PFSK-1 (cell line): ENCODE data around the gene MLLT11.

ENCODE experiments used
- FOXP2 ChIP-seq: optimal IDR thresholded peaks from 2 replicates; pipeline ENCODE3; 2011; ENCODE audit warnings: borderline replicate concordance, control low read depth, inconsistent platforms; ENCODE audit not compliant: insufficient read depth; ENCODE audit errors: extremely low read length, extremely low read depth
- POLR2AphosphoS5 ChIP-seq: IDR thresholded peaks from 2 replicates; pipeline ENCODE4 v1.6.1; 2012; ENCODE audit warnings: low read depth, mild to moderate bottlenecking, control low read depth, low read length, moderate library complexity
- SIN3A ChIP-seq: IDR thresholded peaks from 2 replicates; pipeline ENCODE4 v1.6.1; 2012; ENCODE audit warnings: mild to moderate bottlenecking, low read length, moderate library complexity, borderline replicate concordance; ENCODE audit not compliant: insufficient read depth
- TAF1 ChIP-seq: IDR thresholded peaks from 2 replicates; pipeline ENCODE4 v1.6.1; 2012; ENCODE audit warnings: low read length, control low read depth, borderline replicate concordance; ENCODE audit not compliant: insufficient read depth
- TF ChIP-seq, protein P1 (sequence below), 2 experiments: IDR thresholded peaks; 2 replicates each; pipeline versions ENCODE4 v1.6.1 to v1.8.0; 2011 to 2012; ENCODE audit warnings: low read depth in 2 of 2, low read length in 2 of 2, control low read depth in 1 of 2, inconsistent platforms in 1 of 2, mild to moderate bottlenecking in 1 of 2, moderate library complexity in 1 of 2; ENCODE audit not compliant: insufficient read depth in 1 of 2

The MLLT11 gene

DNA sequence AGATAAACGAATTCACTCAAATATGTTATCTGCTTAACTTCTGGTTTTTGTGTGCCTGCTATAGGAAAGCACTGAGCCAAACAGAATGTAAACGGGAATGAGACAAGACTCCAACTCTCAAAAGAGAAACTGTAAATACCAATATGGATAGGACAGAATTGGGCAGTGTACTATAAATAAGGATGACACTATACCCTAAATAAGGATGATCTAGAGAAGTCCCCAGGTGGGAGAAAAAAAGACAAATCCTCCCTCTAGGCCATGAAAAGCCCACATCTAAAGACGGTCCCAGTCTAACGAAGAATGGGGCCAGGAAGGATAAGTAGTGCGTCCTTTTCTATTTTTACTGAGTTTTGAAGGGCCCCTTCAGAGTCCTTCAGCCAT lies 8.9 kb downstream of the MLLT11 start:
- no peak for TF ChIP-seq FOXP2
- no peak for TF ChIP-seq TAF1
- TF ChIP-seq SIN3A, result no peak
- TF ChIP-seq, protein P1, sequence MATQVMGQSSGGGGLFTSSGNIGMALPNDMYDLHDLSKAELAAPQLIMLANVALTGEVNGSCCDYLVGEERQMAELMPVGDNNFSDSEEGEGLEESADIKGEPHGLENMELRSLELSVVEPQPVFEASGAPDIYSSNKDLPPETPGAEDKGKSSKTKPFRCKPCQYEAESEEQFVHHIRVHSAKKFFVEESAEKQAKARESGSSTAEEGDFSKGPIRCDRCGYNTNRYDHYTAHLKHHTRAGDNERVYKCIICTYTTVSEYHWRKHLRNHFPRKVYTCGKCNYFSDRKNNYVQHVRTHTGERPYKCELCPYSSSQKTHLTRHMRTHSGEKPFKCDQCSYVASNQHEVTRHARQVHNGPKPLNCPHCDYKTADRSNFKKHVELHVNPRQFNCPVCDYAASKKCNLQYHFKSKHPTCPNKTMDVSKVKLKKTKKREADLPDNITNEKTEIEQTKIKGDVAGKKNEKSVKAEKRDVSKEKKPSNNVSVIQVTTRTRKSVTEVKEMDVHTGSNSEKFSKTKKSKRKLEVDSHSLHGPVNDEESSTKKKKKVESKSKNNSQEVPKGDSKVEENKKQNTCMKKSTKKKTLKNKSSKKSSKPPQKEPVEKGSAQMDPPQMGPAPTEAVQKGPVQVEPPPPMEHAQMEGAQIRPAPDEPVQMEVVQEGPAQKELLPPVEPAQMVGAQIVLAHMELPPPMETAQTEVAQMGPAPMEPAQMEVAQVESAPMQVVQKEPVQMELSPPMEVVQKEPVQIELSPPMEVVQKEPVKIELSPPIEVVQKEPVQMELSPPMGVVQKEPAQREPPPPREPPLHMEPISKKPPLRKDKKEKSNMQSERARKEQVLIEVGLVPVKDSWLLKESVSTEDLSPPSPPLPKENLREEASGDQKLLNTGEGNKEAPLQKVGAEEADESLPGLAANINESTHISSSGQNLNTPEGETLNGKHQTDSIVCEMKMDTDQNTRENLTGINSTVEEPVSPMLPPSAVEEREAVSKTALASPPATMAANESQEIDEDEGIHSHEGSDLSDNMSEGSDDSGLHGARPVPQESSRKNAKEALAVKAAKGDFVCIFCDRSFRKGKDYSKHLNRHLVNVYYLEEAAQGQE (IDR thresholded peaks at IDR 0.05; ENCODE audit: insufficient read depth in 1 of 2, low read depth in 2 of 2, low read length in 2 of 2), result no peak
- no peak for TF ChIP-seq POLR2AphosphoS5

DNA sequence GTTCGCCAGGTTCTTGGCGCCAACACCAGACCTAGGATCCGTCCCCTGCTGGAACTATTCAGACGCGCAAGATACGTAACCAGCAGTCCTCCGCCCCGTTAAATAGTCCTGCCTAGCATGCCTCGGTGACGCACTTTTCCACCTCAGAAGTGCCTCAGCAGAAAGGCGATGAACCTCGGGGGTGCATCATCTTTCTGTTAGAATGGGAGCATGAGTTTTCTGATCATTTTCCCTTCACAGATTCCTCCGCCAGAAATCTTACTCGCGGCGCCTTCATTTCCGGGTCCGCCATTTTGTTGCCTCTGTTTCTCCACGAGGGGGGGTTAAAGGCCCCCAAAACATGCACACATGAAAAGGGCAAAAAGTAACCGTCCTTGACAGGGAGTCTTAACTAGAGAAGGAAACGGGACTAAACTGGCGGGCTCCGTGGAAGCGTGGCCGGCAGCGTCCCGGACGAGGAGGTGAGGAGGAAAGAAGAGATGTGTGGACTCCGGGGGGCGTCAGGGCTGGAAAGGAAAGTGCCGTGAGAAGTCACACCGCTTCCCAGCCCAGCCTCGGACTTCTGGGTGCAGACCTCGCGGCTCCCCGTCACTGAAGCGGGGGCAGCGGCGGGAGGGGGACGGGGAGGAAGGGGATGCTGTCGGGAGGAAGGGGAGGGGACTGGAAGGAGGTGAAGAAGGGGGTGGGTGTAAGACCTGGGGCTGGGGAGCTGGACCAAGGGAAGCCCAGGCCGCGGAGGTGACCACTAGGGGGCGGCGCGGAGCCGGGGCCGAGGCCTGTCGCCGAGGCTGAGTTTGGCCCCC lies 10.5 kb downstream of the MLLT11 start, which contains the start of gene GABPB2:
GABPB2 (plus strand) TSS at position 288 of the 803 bp plus-strand sequence. CDS start 17,429 bp downstream, outside the sequence.
- TF ChIP-seq SIN3A (peak; percentile 36; the same call in 1 of the 2 replicates), FOXP2 (peak; percentile 66), TAF1 (peak; percentile 83; the same call in 1 of the 2 replicates), POLR2AphosphoS5 (peak; percentile 35; the same call in 1 of the 2 replicates)
- TF ChIP-seq, protein P1 (IDR thresholded peaks at IDR 0.05; ENCODE audit: insufficient read depth in 1 of 2, low read depth in 2 of 2, low read length in 2 of 2), result 0 out of 4 replicates have a peak, but pooled peaks of 1 of the 2 experiments have one; percentile 13

DNA sequence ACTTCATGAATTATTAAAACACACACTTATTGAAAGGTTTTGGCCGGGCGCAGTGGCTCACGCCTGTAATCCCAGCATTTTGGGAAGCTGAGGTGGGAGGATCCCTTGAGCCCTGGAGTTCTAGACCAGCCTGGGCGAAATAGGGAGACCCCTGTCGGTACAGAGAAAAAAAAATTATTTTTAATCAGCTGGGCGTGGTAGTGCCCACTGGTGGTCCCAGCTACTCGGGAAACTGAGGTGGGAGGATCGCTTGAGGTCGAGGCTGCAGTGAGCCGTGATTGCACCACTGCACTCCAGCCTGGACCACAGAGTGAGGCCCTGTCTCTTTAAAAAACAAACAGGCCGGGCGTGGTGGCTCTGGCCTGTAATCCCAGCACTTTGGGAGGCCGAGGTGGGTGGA lies 12.0 kb downstream of the MLLT11 start:
- TF ChIP-seq, protein P1 (IDR thresholded peaks at IDR 0.05; ENCODE audit: insufficient read depth in 1 of 2, low read depth in 2 of 2, low read length in 2 of 2), result no peak
- TF ChIP-seq FOXP2, result no peak
- no peak for TF ChIP-seq SIN3A
- no peak for TF ChIP-seq POLR2AphosphoS5
- TF ChIP-seq TAF1, result no peak

DNA sequence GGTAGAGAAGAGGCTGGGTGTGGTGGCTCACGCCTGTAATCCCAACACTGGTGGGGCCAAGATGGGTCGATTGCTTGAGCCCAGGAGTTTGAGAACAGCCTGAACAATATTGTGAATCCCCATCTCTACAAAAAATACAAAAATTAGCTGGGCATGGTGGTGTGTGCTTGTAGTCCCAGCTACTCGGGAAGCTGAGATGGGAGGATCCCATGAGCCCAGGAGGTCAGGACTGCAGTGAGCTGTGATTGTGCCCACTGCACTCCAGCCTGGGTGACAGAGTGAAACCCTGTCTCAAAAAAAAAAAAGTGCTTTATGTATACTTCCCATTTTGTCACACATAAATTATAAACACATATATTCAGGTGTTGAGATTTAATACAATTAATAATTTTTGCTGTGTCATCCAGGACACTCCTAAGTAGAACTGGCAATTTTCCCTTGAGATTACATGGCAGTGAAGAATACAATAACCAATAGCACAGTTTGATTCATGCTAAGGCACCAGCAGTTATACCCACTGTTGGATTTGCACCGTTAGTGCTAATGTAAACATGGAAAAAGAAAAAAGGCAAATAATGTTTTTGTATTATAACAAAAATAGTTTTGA lies 25.9 kb downstream of the MLLT11 start:
- TF ChIP-seq POLR2AphosphoS5 (no peak), TAF1 (no peak), FOXP2 (no peak), SIN3A (no peak)
- TF ChIP-seq, protein P1 (IDR thresholded peaks at IDR 0.05; ENCODE audit: insufficient read depth in 1 of 2, low read depth in 2 of 2, low read length in 2 of 2), result no peak
